NB4 (cell line): ENCODE results near the gene TYR.

ENCODE experiments used
- MYC ChIP-seq: IDR thresholded peaks from 2 replicates; pipeline ENCODE4 v1.6.1; 2011; ENCODE audit warnings: low read depth, low read length
- POLR2A ChIP-seq: IDR thresholded peaks from 2 replicates; pipeline ENCODE4 v1.6.1; 2011; ENCODE audit warnings: mild to moderate bottlenecking; ENCODE audit not compliant: insufficient read length; ENCODE audit errors: extremely low read depth
- TF ChIP-seq, protein P1 (sequence below): IDR thresholded peaks from one replicate; pipeline ENCODE4 v1.5.1; 2012; ENCODE audit warnings: low read depth, low read length
- TF ChIP-seq, protein P2 (sequence below): IDR thresholded peaks from 2 replicates; pipeline ENCODE4 v1.6.1; 2011; ENCODE audit warnings: low read depth, low read length

DNA sequence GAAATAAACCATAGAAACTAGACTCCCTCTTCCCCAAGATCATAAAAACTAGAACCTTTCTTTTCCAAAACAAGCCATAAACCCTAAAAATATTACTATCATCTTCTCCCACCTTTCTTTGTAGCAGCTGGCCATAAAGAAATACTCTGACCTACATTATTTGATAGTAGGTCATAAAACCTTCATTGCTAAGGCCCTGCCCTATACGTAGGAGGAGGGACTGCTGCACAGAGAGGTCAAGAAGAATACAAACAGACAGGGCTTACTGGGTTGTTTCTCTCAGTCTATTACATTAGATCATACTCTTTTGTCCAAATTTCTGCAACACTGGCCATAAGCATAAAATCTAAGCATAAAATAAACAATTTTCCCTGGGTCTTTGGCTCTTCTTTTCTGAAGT lies 101.5 kb downstream of the TYR start:
- TF ChIP-seq, protein P1, sequence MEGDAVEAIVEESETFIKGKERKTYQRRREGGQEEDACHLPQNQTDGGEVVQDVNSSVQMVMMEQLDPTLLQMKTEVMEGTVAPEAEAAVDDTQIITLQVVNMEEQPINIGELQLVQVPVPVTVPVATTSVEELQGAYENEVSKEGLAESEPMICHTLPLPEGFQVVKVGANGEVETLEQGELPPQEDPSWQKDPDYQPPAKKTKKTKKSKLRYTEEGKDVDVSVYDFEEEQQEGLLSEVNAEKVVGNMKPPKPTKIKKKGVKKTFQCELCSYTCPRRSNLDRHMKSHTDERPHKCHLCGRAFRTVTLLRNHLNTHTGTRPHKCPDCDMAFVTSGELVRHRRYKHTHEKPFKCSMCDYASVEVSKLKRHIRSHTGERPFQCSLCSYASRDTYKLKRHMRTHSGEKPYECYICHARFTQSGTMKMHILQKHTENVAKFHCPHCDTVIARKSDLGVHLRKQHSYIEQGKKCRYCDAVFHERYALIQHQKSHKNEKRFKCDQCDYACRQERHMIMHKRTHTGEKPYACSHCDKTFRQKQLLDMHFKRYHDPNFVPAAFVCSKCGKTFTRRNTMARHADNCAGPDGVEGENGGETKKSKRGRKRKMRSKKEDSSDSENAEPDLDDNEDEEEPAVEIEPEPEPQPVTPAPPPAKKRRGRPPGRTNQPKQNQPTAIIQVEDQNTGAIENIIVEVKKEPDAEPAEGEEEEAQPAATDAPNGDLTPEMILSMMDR, result no peak
- TF ChIP-seq POLR2A (no peak), MYC (no peak)
- TF ChIP-seq, protein P2, sequence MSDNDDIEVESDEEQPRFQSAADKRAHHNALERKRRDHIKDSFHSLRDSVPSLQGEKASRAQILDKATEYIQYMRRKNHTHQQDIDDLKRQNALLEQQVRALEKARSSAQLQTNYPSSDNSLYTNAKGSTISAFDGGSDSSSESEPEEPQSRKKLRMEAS, result no peak
